TTC549 (cell line): ENCODE measurements around the gene LGI1.
A peak's percentile ranks its signal among the peaks of the same experiment; 100 is the strongest.
"Not testable (repeated sequence)": the region's sequence is repeated elsewhere in the genome, so short reads cannot be mapped to it uniquely, and the experiment has no call there.

Source experiments
- FAIRE-seq: peaks from 2 replicates; lab custom pipeline; 2012; peaks lifted over from hg19 to GRCh38; lab: Jason Lieb, UNC

The LGI1 gene

GRCh38 chr10:93807371-93807770 lies 49.6 kb downstream of the LGI1 start:
- FAIRE-seq, result no peak

GRCh38 chr10:93812659-93813338 lies 55.1 kb downstream of the LGI1 start:
- FAIRE-seq, result no peak

- no peak for FAIRE-seq
Observed at GRCh38 chr10:93813507-93814465, 56.0 kb downstream of the LGI1 start.

- peak; percentile 40 for FAIRE-seq
Observed at GRCh38 chr10:93815304-93816096, 57.8 kb downstream of the LGI1 start.

GRCh38 chr10:93816123-93816747 lies 58.5 kb downstream of the LGI1 start:
- no peak for FAIRE-seq

- FAIRE-seq, result no peak
Observed at GRCh38 chr10:93818086-93818485, 60.4 kb downstream of the LGI1 start.

- FAIRE-seq, result no peak
Observed at GRCh38 chr10:93819520-93819919, 61.8 kb downstream of the LGI1 start.

- FAIRE-seq, result no peak
Observed at GRCh38 chr10:93820434-93820833, 62.7 kb downstream of the LGI1 start.

GRCh38 chr10:93821051-93821772 lies 63.5 kb downstream of the LGI1 start:
- FAIRE-seq, result peak; percentile 86

GRCh38 chr10:93826355-93826754 lies 68.6 kb downstream of the LGI1 start:
- FAIRE-seq, result no peak

- no peak for FAIRE-seq
Observed at GRCh38 chr10:93827056-93827804, 69.5 kb downstream of the LGI1 start.

- not testable (repeated sequence) for FAIRE-seq
Observed at GRCh38 chr10:93831065-93831464, 73.3 kb downstream of the LGI1 start.

- no peak for FAIRE-seq
Observed at GRCh38 chr10:93835770-93836169, 78.0 kb downstream of the LGI1 start.

- FAIRE-seq, result no peak
Observed at GRCh38 chr10:93837822-93838221, 80.1 kb downstream of the LGI1 start.

GRCh38 chr10:93838278-93838677 lies 80.5 kb downstream of the LGI1 start:
- FAIRE-seq, result no peak

GRCh38 chr10:93841961-93842360 lies 84.2 kb downstream of the LGI1 start:
- no peak for FAIRE-seq

- FAIRE-seq, result no peak
Observed at GRCh38 chr10:93844979-93845626, 87.4 kb downstream of the LGI1 start.
